ENCODE measurements around the gene PSKH1. TPM values are rescaled to one million over a fixed set of nuclear protein-coding genes. Genes with fewer than 3 reads are reported as not detected.

Gene PSKH1
- total and polyA plus RNA-seq, 10 of the 15 experiments (the other 5 are each of a cell fraction or from before 2014, with no cell fraction given) = 0.63 to 20.4 (median 7.8) TPM

DNA sequence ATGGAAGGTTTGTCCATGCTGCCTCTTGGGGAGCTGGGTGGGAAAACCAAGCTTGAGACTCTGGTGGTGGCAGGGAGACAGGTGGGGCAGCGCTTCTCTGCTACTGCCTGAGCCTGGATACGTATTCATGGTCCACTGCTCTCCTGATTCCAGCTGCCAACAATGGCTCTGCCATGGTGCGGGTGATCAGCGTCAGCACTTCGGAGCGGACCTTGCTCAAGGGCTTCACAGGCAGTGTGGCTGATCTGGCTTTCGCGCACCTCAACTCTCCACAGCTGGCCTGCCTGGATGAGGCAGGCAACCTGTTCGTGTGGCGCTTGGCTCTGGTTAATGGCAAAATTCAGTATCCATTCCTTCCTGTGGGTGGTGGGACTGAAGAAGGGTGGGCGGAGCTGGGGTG is 16.0 kb upstream of the PSKH1 start:
- ChIA-PET POLR2A (no interaction called here), CTCF (no interaction called here), SMC1A (ENCODE audit: uncharacterized antibody, unreplicated experiment) (no interaction called here), RAD21 (ENCODE audit: unreplicated experiment) (no interaction called here)
- FAIRE-seq = no peak
- no peak for DNase-seq (ENCODE audit: low read depth, low spot score)
- in situ Hi-C loops (cut with MboI) = loop anchor here (5.0 kb wide), 1 partner anchor 165 kb away; no protein-coding TSS in a partner anchor
- H3K9ac ChIP-seq (ENCODE audit: control insufficient read depth, insufficient read depth, low read length) = no peak overlapping the region
- ATAC-seq = no peak
- no peak overlapping the region for H3K4me2 ChIP-seq (ENCODE audit: control insufficient read depth, insufficient read depth)
- peaks cover 28% of the 10 kb centered on the region for H3K79me2 ChIP-seq (ENCODE audit: control insufficient read depth, insufficient read depth, low read length)
- peaks cover 10% of the 10 kb centered on the region for H3K4me1 ChIP-seq (ENCODE audit: control insufficient read depth, insufficient read depth, low read length)
- 95% methylated on average over 11 of the region's 11 CpGs for WGBS (ENCODE audit: insufficient coverage, insufficient replicate concordance, low lambda C conversion rate, missing lambda C conversion rate)
- H3K4me3 ChIP-seq = no peak overlapping the region
- no peak for TF ChIP-seq STAT1 (conservative IDR thresholded peaks at IDR 0.05)
- no peak overlapping the region for H3K27ac ChIP-seq (ENCODE audit: control insufficient read depth, insufficient read depth)
- BruUV-seq (replicated peaks) = no TSS peak
- H2AFZ ChIP-seq (ENCODE audit: control insufficient read depth, low read depth, low read length) = no peak overlapping the region
- intact Hi-C loops (cut with micrococcal nuclease; ENCODE audit: unreplicated experiment) = no loop called here
- H3K27me3 ChIP-seq (replicated peaks in 1 of 2; ENCODE audit: control insufficient read depth in 2 of 2, insufficient read depth in 2 of 2, low read length in 1 of 2) = no peaks in the 10 kb centered on the region
- peaks cover 4% of the 10 kb centered on the region for H4K20me1 ChIP-seq (ENCODE audit: control insufficient read depth, insufficient read depth)
- no peaks in the 10 kb centered on the region for H3K9me3 ChIP-seq (replicated peaks; ENCODE audit: control insufficient read depth, insufficient read depth, low read length)
- H3K36me3 ChIP-seq (ENCODE audit: control insufficient read depth in 2 of 2, insufficient read depth in 2 of 2, low read length in 1 of 2) = peaks cover 12 to 44% of the 10 kb centered on the region in 2 experiments; a peak in 3 of 4 replicates

DNA sequence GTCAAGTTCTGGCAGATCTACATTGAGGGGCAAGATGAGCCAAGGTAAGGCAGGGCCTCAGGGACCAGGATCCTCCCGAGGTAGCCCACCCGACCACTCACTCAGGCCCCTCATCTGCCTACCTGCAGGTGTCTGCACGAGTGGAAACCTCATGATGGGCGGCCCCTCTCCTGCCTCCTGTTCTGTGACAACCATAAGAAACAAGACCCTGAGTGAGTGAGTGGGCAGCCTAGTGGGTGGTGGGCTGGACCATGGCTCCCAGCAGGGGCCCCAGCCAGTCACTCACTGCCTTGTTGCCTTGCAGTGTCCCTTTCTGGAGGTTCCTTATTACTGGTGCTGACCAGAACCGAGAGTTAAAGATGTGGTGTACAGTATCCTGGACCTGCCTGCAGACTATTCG is 14.8 kb upstream of the PSKH1 start:
- no peak for FAIRE-seq
- no TSS peak for BruUV-seq (replicated peaks)
- in situ Hi-C loops (cut with MboI) = loop anchor here (5.0 kb wide), 1 partner anchor 164 kb away; no protein-coding TSS in a partner anchor

More for the DNA sequence above, 14.8 kb upstream of the PSKH1 start:
- Histone ChIP-seq H3K27me3 (replicated peaks in 1 of 2; ENCODE audit: control insufficient read depth in 2 of 2, insufficient read depth in 2 of 2, low read length in 1 of 2) (no peaks in the 10 kb centered on the region), H3K4me2 (ENCODE audit: control insufficient read depth, insufficient read depth) (no peak overlapping the region), H3K9me3 (replicated peaks; ENCODE audit: control insufficient read depth, insufficient read depth, low read length) (no peaks in the 10 kb centered on the region), H3K27ac (ENCODE audit: control insufficient read depth, insufficient read depth) (no peak overlapping the region), H3K4me3 (no peak overlapping the region), H3K79me2 (ENCODE audit: control insufficient read depth, insufficient read depth, low read length) (peaks cover 25% of the 10 kb centered on the region), H2AFZ (ENCODE audit: control insufficient read depth, low read depth, low read length) (no peak overlapping the region), H3K9ac (ENCODE audit: control insufficient read depth, insufficient read depth, low read length) (no peak overlapping the region), H4K20me1 (ENCODE audit: control insufficient read depth, insufficient read depth) (peaks cover 4% of the 10 kb centered on the region), H3K4me1 (ENCODE audit: control insufficient read depth, insufficient read depth, low read length) (peaks cover 6% of the 10 kb centered on the region; the same call in 1 of the 2 replicates), H3K36me3 (ENCODE audit: control insufficient read depth in 2 of 2, insufficient read depth in 2 of 2, low read length in 1 of 2) (peaks cover 15 to 52% of the 10 kb centered on the region in 2 experiments; a peak in 3 of 4 replicates)
- no peak for ATAC-seq
- RAD21 ChIA-PET (ENCODE audit: unreplicated experiment) = no interaction called here
- WGBS (ENCODE audit: insufficient coverage, insufficient replicate concordance, low lambda C conversion rate, missing lambda C conversion rate) = 85% methylated on average over 6 of the region's 6 CpGs
- no peak for DNase-seq (ENCODE audit: low read depth, low spot score)
- POLR2A ChIA-PET = interaction anchor here (0.6 kb wide), 1 partner anchor 504 kb away, joined by 5 read pairs; no protein-coding TSS in a partner anchor
- intact Hi-C loops (cut with micrococcal nuclease; ENCODE audit: unreplicated experiment) = no loop called here
- SMC1A ChIA-PET (ENCODE audit: uncharacterized antibody, unreplicated experiment) = no interaction called here
- CTCF ChIA-PET = interaction anchor here (2.2 kb wide), 1 partner anchor 11 kb away, joined by 9 read pairs; no protein-coding TSS in a partner anchor
- no peak for TF ChIP-seq SIX5 (IDR thresholded peaks at IDR 0.05; ENCODE audit: low read depth, low read length, severe bottlenecking)
